AG08396 (cell line): ENCODE results near the gene NSMF.
"Not testable (repeated sequence)": the region's sequence is repeated elsewhere in the genome, so short reads cannot be mapped to it uniquely, and the experiment has no call there.

ENCODE experiments used
- DNase-seq: peaks from one replicate; pipeline ENCODE4 v3.0.0; 2012; ENCODE audit warnings: low spot score, mixed read lengths

NSMF gene

DNA sequence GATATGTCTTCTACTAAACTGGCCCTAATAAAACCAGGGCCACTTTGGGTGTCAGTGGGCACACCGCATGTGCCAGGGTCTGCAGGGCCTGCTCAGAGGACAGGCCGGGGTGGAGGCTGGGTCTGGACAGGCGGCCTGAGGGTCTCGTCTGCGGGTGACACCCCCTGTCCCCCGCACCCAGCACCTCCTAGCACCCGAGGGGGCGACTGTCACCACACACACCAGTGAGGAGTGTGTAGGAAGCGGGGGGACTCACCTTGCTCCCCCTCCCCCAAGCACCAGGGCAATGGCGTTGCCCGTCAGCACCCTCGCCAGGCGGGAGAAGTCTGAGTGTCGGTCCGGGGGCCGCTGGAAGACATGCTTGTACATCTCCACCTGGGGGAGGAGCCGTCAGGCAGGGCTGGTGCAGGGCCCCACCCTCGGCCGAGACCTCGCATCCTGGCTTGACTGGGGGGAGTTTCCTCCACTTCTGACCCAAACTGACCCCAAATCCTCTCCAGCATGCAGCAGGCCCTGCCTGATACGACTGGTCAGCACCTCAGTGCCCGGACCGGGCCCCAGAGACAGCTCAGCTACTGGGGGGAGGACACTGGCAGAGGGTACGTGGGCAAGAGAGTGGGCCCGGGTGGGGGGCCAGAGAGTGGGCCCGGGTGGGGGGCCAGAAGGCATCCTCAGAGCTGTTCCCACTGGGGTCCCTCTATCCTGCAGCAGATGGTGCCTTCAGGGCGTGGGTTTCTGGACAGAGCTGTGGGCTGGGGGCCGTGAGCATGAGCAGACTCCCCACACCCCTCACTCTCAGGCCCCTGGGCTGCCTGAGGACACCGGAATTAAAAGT lies 18.9 kb upstream of the NSMF start:
- DNase-seq, result no peak

DNA sequence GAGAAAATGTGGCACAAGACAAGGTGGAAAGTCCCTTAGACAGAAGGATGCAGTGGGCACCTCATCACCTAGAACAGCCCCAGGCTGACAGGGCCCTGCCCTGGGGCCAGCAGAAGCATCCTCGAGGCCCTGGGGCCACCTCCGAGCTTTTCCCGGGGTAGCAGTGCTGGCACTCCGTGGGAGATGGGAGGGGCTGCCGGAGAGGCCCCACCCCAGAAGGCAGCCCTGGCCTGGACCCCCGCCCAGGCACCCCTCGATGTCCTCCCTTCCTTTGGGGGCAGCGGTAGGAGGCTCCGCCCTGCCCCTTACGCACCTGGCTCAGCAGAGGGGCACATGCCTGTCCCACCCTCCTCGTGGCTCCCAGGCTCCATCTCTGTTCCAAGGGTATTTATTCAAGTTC lies 17.7 kb upstream of the NSMF start:
- DNase-seq, result no peak

GRCh38 chr9:137475666-137476065 lies 16.5 kb upstream of the NSMF start:
- no peak for DNase-seq

DNA sequence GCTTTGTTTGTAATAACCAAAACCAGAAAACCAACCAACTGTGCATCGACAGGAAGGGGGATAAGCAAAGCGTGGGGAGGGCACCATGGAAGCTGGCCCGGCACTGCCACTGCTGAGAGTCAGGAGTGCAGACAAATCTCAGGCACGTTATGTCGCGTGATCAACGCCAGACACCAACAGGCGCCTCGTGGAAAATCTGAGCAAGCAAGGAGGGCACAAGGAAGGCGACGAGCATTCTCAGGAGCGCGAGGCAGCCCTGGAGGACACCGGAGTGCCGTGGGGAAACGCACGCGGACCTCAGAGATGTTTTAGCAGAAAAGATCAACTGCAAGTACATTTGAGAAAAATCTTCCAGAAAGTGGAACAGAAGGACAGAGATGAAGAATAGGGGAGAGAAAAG lies 15.1 kb upstream of the NSMF start:
- no peak for DNase-seq

DNA sequence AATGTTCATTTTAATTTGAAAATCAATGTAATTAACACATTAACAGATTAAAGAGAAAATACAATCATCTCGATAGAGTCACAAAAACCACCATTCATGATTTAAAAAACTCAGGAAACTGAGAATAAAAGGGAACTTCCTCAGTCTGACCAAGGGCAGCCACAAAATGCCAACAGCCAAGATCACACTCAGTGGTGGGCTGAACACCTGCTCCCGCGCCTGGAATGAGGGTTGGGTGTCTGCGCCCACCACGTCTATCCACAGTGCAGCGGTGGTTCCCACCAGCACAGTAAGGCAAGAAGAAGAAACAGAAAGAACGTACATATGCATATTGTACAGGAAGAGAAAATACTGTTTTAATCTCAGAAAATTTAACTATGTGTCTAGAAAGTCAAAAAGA lies 11.7 kb upstream of the NSMF start:
- no peak for DNase-seq

GRCh38 chr9:137467896-137468295 lies 8.8 kb upstream of the NSMF start:
- no peak for DNase-seq

- DNase-seq, result no peak
These were observed 8.0 kb upstream of the NSMF start for GRCh38 chr9:137467161-137467581.

DNA sequence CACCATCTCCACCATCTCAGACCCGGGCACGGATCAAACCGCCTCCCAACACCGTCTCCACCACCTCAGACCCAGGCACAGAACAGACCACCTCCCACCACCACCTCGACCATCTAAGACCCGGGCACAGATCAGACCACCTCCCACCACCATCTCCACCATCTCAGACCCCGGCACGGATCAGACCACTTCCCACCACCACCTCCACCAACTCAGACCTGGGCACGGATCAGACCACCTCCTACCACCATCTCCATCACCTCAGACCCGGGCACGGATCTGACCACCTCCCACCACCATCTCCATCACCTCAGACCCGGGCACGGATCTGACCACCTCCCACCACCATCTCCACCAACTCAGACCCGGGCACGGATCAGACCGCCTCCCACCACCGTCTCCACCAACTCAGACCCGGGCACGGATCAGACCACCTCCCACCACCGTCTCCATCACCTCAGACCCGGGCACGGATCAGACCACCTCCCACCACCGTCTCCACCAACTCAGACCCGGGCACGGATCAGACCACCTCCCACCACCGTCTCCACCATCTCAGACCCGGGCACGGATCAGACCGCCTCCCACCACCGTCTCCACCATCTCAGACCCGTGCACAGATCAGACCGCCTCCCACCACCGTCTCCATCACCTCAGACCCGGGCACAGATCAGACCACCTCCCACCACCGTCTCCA lies 7.4 kb upstream of the NSMF start:
- DNase-seq, result not testable (repeated sequence)

DNA sequence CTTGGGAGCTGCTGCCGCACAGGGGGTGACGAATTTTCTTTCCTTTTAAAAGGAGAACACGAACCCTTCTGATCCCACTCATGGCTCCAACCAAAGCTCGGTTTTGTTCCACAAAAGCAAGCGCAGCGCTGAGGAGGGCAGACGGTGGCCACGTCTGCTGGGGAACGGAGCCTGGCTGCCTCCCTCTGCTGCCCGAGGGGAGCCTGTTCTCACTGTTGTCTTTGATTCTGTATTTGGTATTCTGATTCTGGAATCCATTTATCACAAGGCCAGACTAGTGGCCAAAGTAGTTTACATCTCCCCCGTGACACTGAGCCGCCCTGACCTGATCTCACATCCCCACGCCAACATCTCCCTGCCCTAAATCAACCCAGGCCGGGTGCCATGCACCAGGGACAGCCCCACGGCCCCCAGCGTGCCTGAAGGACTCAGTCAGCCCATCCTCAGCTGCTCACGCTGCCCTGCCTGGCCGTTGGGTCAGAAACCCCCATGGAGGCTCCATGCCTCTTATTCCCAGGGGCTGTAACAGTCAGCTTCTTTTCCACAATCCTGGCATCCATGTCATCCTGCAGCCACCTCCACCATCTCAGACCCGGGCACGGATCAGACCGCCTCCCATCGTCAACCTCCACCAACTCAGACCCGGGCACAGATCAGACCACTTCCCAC lies 6.7 kb upstream of the NSMF start:
- no peak for DNase-seq

GRCh38 chr9:137465000-137465719 lies 6.0 kb upstream of the NSMF start:
- no peak for DNase-seq

- DNase-seq, result no peak
These were observed 5.3 kb upstream of the NSMF start for GRCh38 chr9:137464291-137464999.

GRCh38 chr9:137463931-137464290 lies 4.8 kb upstream of the NSMF start:
- no peak for DNase-seq

DNA sequence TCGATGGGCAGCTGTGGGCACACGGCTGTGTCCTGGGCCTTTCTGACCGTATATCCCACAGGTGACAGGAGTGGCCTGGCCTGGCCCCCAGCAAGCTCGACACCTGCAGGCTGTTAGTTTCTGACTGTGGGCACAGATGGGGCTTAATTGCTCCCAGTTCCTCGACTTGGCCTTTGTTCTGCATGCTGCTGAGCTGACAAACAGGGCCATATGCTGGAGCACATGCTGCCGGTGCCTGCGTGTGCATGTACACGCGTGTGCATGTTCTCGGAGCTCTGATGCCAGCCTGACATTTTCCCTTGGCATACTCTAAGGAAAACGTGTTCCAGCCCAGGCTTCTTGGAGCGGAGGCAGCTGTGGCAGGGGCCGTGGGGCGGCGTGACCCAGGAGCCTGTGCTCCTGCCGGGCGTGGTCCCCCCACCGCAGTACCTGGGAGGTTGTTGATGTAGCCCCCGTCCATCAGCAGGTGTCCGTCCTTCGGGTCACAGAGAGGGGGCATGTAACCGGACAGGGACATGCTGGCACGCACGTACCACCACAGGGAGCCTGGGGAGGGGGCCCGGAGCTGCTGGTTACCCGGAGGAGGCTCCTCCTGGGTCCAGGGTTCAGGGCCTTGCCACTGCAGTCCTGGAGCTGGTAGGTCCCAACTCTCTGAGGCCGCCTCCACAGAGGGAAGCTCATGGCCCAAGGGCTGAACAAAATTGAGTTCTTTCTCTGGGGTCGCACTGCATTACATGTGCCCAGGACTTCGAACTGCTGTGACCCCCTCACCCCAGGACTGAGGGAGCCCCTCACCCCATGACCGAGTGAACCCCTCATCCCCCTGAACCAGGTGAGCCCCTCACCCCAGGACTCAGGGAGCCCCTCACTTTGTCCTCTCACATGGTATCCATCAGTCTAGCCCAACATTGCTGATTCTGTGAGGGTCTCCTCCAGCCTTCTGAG lies 4.1 kb upstream of the NSMF start:
- no peak for DNase-seq

- no peak for DNase-seq
These were observed 3.4 kb upstream of the NSMF start for GRCh38 chr9:137462396-137462985.

- DNase-seq, result peak; percentile 83
These were observed 2.7 kb upstream of the NSMF start for GRCh38 chr9:137461663-137462395.

GRCh38 chr9:137461316-137461662 lies 2.2 kb upstream of the NSMF start:
- no peak for DNase-seq

- no peak for DNase-seq
These were observed 1.5 kb upstream of the NSMF start for GRCh38 chr9:137460363-137461315.

DNA sequence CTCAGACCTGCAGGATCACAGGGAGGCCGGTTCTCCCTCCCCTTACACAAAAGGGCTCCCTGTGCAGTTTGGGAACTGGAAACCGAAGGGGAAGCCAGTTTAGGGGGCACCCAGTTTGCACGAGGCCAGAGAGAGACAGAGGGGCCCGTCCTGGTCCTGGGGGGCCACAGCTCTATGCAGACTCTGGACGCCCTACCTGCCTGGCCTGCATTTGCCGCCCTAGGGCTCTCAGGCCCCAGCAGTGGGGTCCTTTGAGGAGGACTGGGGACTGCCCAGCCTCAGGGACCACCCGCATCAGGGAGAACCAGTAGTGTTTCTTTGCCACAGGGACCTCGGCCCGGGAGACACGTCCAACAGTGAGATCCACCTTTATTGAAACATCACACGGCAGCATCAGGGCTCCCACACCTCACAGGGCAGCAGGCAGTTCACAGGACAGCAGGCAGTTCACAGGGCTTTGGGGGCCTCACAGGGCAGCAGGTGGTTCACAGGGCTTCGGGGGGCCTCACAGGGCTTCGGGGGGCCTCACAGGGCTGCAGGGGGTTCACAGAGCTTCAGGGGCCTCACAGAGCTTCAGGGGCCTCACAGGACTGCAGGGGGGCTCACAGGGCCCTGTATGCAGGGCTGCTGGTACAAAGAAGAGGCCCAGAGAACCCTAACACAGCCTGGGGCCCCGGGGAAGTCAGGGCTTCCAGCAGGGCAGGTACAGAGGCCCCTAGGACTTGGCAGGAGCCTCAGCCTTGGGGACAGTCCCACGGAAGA lies 648 bp upstream of the NSMF start:
- no peak for DNase-seq
